ENCODE measurements around the gene NFX1. TPM values are rescaled to one million over a fixed set of nuclear protein-coding genes. Genes with fewer than 3 reads are reported as not detected.
"Not testable (repeated sequence)": the region's sequence is repeated elsewhere in the genome, so short reads cannot be mapped to it uniquely, and the experiment has no call there.

The NFX1 gene
- polyA plus RNA-seq, 5 donors: 29.9 to 40.3 (median 35.1) TPM

- DNase-seq: no peak
Measured at GRCh38 chr9:33388110-33388994, 98.0 kb downstream of the NFX1 start.

GRCh38 chr9:33391111-33391771 lies 100.9 kb downstream of the NFX1 start:
- peak; percentile 76 to 78 for DNase-seq

GRCh38 chr9:33392591-33393021 lies 102.3 kb downstream of the NFX1 start:
- DNase-seq: not testable (repeated sequence)

- no peak for DNase-seq
Measured at GRCh38 chr9:33393581-33393980, 103.3 kb downstream of the NFX1 start.

GRCh38 chr9:33393986-33394385 lies 103.7 kb downstream of the NFX1 start:
- not testable (repeated sequence) for DNase-seq

GRCh38 chr9:33395159-33395879 lies 105.0 kb downstream of the NFX1 start:
- DNase-seq: not testable (repeated sequence)

GRCh38 chr9:33397801-33398200 lies 107.5 kb downstream of the NFX1 start:
- DNase-seq: not testable (repeated sequence)

- not testable (repeated sequence) for DNase-seq
Measured at GRCh38 chr9:33399047-33399446, 108.7 kb downstream of the NFX1 start.

GRCh38 chr9:33401809-33402208 lies 111.5 kb downstream of the NFX1 start:
- not testable (repeated sequence) for DNase-seq

- not testable (repeated sequence) for DNase-seq
Measured at GRCh38 chr9:33402371-33402770, 112.1 kb downstream of the NFX1 start, which contains the start of gene AQP7. Gene AQP7 (minus strand): TSS chr9:33402568. CDS start chr9:33401262, 1,306 bp downstream.

- DNase-seq: no peak
Measured at GRCh38 chr9:33403941-33404787, 113.8 kb downstream of the NFX1 start.

GRCh38 chr9:33404788-33405362 lies 114.6 kb downstream of the NFX1 start:
- DNase-seq: no peak

- no peak for DNase-seq
Measured at GRCh38 chr9:33407061-33407460, 116.7 kb downstream of the NFX1 start.

GRCh38 chr9:33408087-33408486 lies 117.8 kb downstream of the NFX1 start:
- no peak for DNase-seq

- peak in 1 of 2 donors; percentile 9 for DNase-seq
Measured at GRCh38 chr9:33414268-33414667, 124.0 kb downstream of the NFX1 start.

GRCh38 chr9:33414889-33415500 lies 124.7 kb downstream of the NFX1 start:
- no peak for DNase-seq

- DNase-seq: peak; percentile 56 to 57
Measured at GRCh38 chr9:33415501-33416038, 125.3 kb downstream of the NFX1 start.

- DNase-seq: no peak
Measured at GRCh38 chr9:33416996-33417395, 126.7 kb downstream of the NFX1 start.

- DNase-seq: no peak
Measured at GRCh38 chr9:33418090-33418489, 127.8 kb downstream of the NFX1 start.

GRCh38 chr9:33419708-33420303 lies 129.5 kb downstream of the NFX1 start:
- no peak for DNase-seq

Data from right lung (tissue), 5 donors.